GM19238 (cell line): ENCODE measurements around the gene IFT43.

Source experiments
- DNase-seq: peaks from one replicate; pipeline ENCODE4 v3.0.0; 2011; ENCODE audit warnings: low spot score; ENCODE audit not compliant: insufficient read length

IFT43 gene

DNA sequence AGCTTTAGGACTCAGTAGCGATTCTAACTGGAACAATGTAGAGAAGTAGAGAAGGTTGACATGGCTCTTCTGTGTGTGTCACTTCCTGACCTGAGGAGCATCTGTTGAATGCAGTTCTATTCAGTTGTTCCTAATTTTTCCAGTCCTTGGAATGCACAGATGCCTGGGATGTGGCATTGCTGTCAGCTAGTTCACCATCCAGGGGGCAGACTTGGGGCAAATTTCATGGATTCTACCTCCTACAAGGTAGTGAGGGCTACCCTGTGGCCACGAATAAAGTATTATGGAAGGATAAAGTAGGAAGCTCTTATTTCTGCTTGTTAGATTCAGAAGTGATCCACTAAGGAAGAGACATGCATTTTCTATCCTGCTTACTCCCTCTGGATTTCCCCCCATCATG lies 91.8 kb downstream of the IFT43 start:
- DNase-seq = no peak

DNA sequence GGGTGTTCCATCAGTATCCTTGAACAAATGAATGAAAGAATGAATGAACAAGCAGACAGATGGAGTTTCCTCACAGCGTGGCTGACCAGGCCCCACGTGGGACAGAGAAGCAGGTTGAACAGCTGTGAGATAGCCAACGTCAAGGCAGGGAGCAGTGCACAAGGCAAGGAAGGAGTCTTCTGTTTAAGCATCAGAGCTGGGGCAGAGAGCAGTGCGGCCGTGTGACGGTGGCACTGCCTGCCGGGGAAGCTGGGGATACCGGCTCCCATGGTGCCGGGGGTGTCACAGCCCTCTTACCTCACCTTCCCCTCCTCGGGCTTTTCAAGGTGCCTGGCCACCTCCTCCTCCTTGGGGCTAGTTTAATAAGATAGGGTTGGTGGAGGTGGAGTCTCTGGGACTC lies 92.9 kb downstream of the IFT43 start:
- no peak for DNase-seq

DNA sequence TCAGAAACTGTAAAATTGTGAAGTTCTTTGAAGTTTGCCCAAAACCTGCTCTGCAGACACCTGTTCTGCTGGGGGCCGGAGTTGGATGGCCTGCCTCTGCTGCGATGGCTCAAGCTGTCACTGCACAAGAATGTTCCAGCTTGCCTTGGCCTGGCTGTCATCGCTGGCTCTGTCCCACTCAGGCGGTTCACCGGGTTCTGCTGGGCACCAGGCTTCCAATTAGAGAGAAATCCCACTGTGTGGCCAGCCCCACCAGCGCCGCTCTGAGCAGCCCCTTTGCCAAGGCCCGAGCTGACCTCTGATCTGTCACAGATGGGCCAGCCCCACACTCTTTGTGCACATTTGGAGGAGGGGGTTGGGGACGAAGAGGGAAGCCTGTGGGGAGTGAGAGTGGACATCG lies 94.5 kb downstream of the IFT43 start:
- DNase-seq = no peak

DNA sequence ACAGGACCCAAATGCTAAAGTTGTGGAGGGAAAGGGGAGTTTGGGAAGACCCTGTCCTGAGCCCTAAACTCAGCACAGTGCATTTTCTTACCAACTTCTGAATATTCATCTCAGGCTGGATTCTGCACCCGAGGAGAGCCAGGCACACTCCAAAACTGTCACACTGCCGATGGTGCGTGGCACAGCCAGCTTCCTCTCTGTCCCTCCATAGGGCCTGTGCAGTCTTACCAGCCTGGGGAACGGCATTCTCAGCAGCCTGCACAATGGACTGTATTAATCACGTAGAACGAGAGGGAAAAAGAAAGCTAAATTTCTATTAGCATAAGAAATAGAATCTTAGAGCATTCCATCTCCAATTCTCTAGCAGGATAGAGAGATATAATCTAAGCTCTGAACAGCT lies 94.9 kb downstream of the IFT43 start:
- DNase-seq = no peak

DNA sequence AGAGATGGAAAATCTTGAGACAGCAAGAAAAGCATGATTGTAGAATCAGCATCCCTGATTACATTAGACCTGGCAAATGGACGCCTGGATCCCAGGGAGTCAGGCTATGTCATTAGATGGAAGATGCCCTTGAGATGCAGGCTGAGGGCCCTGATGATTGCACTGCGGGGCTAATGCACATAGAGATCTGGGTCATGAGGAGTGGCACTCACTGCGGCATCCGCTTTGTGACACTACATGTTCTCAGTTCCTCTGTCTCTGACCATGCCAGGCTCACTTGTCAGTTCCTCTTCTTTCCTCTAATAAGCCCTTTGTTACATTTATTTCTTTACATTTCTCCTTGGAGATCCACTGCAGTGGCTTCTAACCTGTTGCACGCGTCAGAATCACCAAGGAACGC lies 96.1 kb downstream of the IFT43 start:
- no peak for DNase-seq

DNA sequence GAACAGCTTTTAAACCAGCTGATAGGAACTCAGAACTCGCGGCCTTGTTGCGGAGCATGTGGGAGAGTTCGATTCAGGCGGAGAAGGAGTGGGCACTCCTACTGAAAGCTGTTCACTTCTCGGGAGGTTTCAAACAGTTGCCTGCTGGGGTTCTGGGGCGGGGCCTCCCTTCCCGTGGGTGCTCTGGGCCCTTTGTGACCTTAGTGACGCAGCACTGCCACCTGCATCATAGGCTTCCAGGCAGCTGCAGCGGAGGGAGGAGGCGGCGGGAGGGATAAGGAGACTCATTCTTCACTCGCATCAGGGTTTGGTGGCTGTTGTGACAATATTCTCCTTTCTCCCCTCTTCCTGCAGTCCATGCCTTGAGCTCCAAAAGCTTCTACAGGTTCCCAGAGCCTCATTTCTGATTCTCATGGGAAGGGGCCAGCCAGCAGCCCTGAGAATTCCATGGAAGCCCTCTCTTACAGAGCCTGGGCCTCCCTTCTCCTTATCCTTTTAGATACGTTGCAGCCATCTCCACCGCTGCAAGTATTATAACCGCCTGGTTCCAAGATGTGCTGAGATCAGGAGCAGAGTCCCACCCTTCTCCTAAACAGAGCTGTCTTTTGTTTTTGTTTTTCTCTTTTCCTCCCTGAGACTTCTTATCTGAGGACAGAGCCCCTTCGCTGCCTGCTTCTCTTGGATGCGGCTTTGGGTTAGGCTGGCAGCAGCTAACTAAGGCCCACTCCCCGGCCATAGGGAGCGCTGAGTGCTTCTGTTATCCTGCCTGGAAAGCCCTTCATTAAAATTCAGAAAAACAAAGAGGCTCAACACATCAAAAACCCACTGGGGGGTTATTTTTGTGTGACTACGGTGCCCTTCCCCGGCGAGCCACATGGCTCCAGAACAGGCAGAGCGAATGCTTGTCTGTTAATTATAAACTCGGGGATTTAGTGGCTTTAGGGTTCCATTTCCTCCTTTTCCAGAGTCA lies 98.5 kb downstream of the IFT43 start:
- no peak for DNase-seq

DNA sequence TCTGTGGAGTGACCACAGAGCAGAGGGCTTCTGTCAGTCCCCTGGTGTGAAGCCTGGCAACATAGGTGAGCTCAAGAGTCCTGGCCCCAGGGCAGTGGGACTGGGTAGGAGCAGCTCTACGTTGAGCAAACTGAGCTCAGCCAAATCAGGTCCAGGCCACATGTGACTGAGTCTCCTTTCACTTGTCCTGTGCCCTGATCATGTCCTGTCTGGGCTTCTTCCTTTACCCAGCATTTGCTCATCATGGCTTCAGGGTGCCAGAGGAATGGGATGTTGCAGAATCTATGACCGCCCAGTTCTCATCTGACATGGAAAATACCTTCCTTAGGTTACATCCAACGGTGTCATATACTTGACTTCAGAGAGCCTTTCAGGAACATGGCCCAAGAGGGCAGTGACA lies 99.8 kb downstream of the IFT43 start:
- DNase-seq = no peak

DNA sequence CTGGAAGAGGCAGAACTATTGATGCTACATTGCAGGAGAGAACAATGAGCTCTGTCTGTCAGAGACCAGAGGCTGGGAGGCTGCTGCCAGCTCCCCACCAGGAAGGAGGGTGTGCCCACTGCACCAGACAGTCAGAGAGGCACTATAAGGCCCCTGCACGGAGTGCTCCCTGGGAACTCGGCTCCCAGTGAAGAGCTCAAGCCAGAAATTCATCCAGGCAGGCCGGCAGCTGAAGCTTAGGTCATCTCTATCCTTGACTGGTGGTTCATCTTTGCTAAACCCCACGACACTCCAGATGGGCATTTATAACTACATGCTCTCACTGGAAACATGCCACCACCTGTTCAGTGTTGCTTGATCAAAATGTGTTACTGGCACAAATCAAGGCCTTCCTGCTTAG lies 101.1 kb downstream of the IFT43 start:
- DNase-seq = no peak

DNA sequence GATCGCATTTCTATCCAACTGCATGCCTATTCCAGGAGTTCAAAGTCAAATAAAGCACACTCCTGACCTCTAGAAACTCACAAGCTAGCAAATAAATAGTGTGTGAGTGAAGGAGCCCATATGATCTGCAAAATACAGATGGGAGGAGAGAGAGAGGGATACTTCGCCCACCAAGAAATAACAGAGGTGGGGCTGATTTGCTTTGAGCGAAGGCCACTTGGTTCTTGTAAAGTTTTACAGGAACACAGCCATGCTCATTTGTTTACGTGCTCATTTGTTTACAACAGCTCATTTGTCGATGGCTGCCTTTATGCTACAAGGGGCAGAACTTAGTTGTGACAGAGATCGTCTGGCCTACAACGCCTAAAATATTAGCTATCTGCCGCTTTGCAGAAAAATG lies 102.8 kb downstream of the IFT43 start:
- DNase-seq = no peak

DNA sequence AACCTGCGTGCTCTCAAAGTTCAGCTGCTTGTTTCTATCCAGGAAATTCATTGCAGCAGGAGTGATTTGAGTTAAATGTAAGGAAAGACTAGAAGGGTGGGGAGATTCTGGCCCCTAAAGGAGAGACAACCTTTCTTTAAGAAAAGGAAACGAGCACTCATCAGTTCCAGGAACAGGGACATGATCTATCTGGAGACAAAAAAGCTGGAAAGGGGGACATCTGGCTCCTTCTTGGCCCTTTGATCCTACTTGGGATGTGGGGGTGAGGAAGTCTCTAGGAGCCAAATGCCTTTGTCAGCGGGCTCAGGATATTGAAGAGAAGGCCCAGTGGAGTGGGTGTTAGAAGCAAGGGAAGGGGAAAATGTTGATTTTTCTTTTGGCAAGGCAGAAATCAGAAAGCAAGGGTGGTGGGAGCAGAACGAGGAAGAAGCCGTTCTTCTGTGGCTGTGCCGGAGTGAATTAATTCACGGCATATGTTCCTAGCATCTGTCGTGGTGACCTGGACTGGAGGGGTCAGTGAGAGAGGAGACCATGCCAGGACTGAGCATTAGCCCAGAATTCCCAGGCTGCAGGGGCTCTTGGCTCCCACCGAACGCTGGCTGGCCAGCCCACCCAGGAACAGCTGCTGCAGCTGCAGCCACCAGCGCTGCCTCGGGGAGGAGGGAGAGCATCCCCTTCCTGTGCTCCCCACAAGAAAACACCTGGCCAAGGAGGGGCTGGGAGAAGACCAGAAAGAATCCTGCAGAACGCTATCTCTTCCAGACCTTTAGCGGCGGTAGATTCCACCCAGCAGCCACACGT lies 103.4 kb downstream of the IFT43 start:
- DNase-seq = no peak

DNA sequence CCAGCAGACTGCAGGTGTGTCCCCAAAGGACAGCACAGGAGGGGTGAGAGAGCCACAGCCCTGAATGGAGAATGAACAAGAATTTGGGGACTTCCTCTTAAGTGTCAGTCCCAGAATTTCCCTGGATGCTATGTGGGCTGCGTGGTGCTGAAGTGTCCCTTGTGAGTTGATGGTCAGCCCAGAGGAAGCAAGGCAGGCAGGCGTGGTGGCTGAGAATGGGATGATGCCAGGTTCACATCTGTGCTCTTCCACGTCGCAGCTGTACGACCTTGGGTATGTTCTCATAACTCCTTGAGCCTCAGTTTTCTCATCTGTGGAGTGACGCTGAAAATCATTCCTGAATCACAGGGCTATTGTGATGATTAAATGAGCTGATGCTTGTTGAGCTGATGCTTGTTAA lies 104.0 kb downstream of the IFT43 start:
- DNase-seq = no peak

DNA sequence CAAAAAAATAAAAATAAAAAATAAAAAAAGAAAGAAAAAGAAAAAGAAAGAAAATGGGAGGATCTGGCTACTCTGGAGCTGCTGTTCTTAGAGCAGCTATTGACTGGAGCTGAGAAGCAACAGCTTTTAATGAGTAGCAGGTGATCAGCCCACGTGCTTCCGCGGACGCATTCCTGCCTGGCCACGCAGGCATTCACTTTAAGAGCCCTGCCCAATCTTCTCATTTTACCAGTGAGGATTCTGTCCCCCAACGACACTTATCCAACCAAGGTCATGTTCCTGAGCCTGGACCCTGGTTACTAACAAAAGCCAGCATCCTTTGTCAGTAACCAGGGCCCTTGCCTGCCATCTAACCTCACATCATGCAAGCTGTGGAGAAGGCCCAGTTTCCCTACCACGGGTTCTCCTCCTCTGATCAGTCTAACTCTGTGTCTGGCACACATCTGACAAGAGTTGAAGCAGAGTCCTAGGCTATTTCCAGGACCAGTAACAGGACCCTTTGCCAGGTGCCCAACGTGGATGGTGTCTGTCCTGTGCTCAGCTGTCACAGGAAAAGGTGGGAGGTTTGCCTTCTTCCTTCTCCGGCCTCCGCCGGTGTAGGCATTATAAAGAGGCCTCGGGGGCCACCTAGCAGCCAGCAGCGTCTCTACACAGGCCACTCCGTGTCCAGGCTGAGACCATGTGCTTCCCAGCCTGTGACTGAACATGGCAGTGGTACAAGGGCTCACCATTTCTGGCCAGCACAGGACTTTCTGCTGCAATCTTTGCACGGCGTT lies 105.2 kb downstream of the IFT43 start:
- DNase-seq = peak; percentile 16

DNA sequence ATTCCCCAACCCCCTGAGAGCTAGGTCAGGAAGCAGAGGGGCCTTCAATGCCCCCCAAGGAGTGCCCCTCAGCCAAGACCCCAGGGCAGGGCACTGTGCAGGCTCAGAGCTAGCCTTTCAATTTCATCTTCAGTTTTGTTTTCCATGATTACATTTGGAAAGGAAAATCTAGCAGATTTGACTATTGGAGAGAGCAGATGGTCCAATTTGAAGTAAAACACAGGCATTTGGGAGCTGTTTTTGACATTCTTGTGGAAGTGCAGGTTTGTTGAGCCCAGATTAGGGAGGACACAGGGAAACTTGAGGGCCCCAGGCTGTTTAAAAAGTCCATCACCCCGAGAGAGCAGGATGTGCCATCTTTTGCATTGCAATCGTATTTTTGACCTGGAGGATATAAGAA lies 107.5 kb downstream of the IFT43 start:
- DNase-seq = no peak

DNA sequence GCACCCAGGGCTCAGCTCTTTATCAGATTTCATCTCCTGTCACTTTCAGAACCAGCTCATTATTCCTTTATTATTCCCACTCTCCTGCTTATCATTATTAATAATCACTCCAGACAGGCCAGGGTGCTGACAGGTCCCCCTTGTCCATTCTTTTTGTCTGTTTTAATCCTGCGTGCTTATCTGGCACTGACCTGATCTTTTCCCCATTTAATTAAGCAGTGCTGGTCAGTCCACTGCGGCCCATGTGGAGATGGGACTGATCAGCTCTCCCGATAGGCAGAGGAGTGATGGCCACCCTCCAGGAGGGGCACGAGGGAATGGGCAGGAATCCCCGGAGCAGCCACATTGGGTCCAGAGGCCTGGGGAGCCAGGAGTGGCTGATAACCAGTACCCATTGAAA lies 110.7 kb downstream of the IFT43 start:
- DNase-seq = no peak

DNA sequence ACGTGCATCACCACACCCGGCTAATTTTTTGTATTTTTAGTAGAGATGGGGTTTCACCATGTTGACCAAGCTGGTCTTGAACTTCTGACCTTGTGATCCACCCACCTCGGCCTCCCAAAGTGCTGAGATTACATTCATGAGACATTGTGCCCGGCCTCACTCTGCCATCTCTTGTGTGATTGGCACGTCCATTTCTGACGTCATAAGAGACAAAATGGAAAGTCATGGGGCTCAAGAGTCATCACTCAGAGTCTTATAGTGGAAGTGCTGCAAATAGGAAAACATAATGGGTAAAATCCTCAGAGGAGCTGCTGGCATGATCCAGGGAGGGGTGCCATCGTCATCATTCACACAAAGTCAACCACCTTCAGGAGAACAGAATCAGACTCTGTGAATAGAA lies 112.0 kb downstream of the IFT43 start:
- no peak for DNase-seq

DNA sequence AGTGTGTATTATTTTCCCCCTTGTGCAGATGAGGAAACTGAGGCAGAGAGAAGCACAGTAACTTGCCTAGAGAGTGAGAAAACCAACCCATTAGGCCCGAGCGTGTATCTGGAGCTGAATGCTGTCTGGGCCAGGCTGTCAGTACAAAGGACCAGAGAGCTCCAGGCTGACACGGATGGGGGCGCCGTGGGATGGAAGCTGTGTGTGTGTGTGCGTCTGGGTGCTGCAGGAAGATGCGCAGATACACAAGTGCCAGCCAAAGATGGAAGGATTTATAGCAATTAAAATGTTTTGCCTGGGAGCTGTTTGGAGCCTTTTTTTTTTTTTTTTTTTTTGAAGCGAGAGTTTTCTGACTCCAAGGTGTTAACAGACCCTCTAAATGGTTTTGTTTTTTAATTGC lies 112.5 kb downstream of the IFT43 start:
- no peak for DNase-seq

DNA sequence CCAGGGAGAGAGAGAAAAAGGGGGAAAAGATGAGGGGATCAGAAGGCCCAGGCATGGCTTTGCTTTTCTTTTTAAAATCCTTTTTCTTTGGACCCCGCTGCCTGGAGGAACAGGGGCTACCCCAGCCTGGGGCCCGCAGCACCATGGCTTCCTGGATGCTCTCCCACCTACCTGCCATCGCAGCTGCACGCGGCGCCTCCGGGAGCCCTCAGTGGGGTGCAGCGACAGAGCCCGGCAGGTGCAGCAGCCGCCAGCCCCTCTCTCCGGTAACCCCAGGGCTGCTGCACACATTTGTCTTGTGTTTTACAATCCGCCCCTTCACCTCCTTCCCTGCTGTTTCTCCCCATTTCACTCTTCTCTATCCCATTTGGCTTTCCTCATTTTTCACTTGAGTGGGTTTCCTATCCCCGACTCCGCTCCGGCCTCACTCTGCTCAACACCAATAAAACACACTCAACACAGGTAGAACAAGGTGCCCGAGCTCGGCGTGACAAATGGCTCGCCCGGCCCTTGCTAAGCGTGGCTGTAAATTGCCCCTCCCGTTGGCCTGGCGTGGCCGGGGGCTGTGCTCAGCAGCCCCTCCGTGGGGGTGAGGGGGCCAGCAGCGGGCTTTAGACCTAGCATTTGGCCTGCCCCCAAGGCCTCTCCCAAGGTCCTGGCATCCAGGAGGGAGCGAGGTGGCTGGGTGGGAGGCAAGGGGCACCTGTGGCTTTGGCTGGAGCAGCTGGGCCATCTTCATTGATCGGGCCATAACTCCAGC lies 113.5 kb downstream of the IFT43 start:
- no peak for DNase-seq

DNA sequence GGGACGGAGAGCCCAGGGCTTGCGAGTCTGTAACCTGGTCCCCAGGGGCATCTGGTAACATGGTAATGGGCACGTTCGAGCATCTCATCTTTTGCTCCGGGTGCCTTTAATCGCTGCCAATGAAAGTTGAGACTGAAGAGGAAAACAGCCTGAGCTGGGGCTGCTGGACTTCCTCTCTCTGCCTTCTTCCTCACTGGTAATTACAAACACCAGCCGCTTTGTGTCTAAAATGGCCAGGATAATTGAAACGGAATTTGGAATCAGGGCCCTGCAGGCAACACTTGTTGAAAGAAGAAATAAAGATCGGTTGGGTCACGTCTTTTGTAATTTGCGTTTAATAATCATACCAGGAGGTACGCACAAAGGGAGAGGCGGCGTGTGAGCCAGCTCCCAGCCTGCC lies 114.7 kb downstream of the IFT43 start:
- DNase-seq = no peak

DNA sequence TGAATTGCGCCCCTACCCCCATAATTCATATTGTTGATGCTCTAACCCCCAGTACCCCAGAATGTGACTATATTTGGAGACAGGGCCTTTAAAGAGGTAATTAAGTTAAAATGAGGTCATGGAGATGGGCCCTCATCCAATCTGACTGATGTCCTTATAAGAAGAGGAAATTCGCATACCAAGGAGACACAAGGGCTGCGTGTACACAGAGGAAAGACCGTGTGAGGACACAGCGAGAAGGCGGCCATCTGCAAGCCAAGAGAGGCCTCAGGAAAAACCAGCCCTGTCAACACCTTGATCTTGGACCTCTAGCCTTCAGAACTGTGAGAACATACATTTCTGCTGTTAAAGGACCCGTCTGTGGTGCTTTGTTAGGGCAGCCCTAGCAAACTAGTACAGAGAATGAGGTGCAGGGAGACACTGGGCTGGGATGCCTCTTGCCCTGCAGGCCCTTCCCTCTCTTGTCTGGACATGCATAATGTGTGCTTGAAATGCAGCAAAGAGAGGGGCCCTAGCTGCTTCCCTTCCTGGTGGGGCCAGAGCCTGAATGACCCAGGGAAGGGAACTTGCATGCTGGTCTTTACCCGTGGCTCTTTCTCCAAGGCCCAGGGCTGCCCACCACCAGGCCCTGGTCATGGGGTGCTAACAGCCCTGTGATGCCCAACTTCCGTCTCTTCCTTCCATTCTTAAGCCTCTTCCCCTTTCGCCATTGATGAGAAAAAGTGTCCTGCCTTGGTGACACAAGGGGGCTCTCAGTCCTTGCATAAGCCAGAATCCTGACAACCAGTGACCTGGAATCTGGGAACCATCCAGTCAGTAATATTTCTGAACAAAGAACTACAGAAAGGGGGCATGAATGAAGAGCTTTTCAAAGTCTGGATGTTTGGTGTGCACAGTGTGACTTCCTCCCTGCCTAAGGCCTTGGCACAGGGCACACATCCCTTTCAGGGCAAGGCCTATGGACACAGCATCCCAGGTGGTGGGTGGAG lies 116.1 kb downstream of the IFT43 start:
- DNase-seq = no peak

DNA sequence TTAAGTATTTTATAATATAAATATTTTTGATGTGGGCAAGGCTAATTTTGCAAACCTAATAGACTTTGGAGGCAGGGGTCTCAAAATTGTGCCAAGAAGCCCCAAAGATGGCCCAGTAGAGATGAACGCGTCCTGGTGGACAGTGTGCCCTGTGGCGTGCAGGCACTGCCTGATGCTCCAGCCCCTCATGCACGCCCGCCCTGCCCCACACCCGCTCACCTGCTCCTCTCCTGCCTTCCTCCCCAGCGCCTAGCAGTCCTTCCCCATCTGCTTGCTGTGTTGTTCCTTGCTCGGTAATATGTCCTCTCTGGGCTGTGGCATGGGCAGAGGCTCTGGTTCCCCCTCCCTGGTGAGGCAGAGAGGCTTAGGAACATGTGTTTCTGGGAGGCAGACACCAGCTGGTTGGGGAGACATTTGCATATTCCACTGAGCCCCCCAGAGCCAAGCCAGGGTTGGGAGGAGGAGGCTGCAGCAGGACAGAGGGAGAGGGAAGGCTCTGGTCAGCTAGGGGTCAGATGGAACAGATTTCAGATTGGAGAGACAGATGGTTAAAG lies 119.3 kb downstream of the IFT43 start:
- DNase-seq = no peak
